ENCODE data around the gene CYP4Z1.
"Not testable (repeated sequence)": the region's sequence is repeated elsewhere in the genome, so short reads cannot be mapped to it uniquely, and the experiment has no call there.

CYP4Z1 gene

DNA sequence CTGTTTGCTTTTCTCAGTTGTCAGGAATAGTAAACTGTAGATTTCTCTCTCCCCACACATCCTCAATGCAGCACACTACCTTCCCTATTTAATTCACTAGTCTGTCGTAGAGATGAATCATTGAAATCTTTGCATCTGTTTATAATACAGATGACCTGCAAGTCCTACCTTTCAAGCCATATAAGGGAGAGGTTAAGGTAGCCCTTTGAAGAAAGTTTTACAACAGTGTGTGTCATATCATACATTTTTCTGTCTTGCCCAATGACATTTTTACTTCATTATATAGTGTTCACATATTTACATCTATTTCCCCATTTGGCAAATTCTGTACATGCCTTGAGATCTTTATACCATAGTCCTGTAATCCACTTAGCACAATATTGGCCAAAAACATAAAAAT lies 79.5 kb downstream of the CYP4Z1 start:
- not testable (repeated sequence) for H3K9me3 ChIP-seq (ENCODE audit: control insufficient read depth, insufficient read depth, low read length); H3K9ac ChIP-seq (ENCODE audit: low read depth, low read length); H3K36me3 ChIP-seq (ENCODE audit: insufficient read depth, low read length); H3K4me1 ChIP-seq (ENCODE audit: insufficient read depth, low read length)

DNA sequence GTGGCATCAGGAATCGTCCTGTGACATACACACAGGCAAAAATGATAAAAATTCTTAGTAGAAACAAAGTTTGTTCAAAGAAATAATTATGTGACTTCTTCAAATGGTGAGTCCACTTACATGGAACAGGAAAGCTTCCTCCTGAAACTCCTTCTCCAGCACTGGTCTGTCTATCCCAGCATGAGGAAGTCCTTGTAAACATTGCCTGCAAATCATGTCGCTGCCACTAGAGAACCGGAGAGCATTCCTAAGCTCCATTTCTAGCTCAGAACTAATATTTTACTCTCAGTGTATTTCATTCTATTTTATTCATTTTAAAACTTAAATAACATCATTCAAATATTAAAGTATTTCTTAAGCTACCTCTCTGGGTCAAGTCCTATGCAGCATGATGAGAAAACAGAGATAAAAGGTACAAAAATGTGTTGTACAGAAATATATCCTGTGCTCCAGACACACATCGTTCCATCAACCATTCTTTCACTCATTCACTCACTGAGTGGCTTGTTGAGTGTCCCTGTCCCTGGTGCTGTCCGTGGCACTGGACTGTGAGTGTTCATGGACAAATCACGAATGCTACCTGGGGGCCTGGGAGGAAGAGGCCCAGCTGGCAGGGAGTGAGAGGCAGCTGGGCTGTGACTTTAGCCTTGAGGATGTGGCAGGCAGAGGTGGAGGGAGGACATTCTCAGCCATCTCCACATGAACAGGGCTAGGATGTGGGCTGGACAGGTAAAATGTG lies 80.2 kb downstream of the CYP4Z1 start:
- Histone ChIP-seq H3K9me3 (ENCODE audit: control insufficient read depth, insufficient read depth, low read length) (no peaks in the 10 kb centered on the region), H3K9ac (ENCODE audit: low read depth, low read length) (no peak overlapping the region), H3K36me3 (ENCODE audit: insufficient read depth, low read length) (no peaks in the 10 kb centered on the region), H3K4me1 (ENCODE audit: insufficient read depth, low read length) (no peaks in the 10 kb centered on the region)

DNA sequence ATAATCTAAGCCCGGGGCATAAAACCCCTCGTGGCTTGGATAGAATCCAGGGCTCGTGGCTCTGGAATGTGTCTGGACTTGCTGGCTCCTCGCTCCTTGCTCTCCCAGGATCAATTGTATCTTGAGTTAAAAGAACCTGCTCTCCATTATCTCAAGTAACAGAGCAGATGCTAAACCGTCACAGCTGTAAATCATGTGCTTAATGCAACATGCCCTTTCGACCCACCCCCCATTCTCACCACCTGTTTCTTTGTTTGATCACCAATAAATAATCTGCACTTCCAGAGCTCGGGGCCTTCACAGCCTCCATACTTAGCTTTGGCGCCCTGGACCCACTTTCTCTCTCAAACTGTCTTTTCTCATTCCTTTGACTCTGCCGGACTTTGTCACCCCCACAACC lies 82.1 kb downstream of the CYP4Z1 start:
- H3K9me3 ChIP-seq (ENCODE audit: control insufficient read depth, insufficient read depth, low read length); H3K4me1 ChIP-seq (ENCODE audit: insufficient read depth, low read length); H3K9ac ChIP-seq (ENCODE audit: low read depth, low read length); H3K36me3 ChIP-seq (ENCODE audit: insufficient read depth, low read length): not testable (repeated sequence)

DNA sequence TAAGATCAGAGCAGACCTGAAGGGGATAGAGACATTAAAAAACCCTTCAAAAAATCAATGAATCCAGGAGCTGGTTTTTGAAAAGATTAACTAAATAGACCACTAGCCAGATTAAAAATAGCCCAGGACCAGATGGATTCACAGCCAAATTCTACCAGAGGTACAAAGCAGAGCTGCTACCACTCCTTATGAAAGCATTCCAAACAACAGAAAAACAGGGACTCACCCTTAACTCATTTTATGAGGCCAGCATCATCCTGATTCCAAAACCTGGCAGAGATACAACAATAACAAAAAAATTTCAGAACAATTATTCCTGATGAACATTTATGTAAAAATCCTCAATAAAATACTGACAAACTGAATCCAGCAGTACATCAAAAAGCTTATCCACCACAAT lies 89.4 kb downstream of the CYP4Z1 start:
- not testable (repeated sequence) for H3K9ac ChIP-seq (ENCODE audit: low read depth, low read length); H3K36me3 ChIP-seq (ENCODE audit: insufficient read depth, low read length); H3K9me3 ChIP-seq (ENCODE audit: control insufficient read depth, insufficient read depth, low read length); H3K4me1 ChIP-seq (ENCODE audit: insufficient read depth, low read length)

DNA sequence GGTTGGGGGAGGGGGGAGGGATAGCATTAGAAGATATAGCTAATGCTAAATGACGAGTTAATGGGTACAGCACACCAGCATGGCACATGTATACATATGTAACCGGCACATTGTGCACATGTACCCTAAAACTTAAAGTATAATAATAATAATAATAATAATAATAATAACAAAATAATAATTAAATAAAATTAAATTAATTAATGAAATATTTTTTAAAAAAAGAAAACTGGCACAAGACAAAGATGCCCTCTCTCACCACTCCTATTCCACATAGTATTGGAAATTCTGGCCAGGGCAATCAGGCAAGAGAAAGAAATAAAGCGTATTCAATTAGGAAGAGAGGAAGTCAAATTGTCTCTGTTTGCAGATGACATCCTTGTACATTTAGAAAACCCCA lies 90.9 kb downstream of the CYP4Z1 start:
- H3K36me3 ChIP-seq (ENCODE audit: insufficient read depth, low read length); H3K9me3 ChIP-seq (ENCODE audit: control insufficient read depth, insufficient read depth, low read length); H3K9ac ChIP-seq (ENCODE audit: low read depth, low read length); H3K4me1 ChIP-seq (ENCODE audit: insufficient read depth, low read length): not testable (repeated sequence)

DNA sequence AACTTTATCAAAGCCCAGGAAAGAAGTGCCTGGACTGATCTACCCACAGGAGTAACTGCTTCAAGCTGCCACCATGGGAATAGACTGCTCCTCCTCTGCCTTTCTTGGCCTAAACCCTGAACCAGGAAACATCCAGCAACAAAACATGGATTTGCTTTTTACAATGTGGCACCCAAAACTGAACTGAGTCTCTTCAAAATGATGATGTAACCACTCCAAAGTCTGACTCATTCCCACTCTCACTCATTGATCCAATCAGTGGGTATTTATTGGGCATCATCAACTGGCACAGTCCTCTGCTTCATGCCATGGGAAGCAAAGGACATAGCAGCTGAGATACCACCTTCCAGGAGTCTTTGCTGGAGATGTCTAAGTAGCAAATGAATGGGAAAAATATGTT lies 93.7 kb downstream of the CYP4Z1 start:
- no peaks in the 10 kb centered on the region for H3K36me3 ChIP-seq (ENCODE audit: insufficient read depth, low read length)
- H3K9me3 ChIP-seq (ENCODE audit: control insufficient read depth, insufficient read depth, low read length), result no peaks in the 10 kb centered on the region; the same call in 1 of the 2 replicates
- no peak overlapping the region for H3K9ac ChIP-seq (ENCODE audit: low read depth, low read length)
- no peaks in the 10 kb centered on the region for H3K4me1 ChIP-seq (ENCODE audit: insufficient read depth, low read length)

DNA sequence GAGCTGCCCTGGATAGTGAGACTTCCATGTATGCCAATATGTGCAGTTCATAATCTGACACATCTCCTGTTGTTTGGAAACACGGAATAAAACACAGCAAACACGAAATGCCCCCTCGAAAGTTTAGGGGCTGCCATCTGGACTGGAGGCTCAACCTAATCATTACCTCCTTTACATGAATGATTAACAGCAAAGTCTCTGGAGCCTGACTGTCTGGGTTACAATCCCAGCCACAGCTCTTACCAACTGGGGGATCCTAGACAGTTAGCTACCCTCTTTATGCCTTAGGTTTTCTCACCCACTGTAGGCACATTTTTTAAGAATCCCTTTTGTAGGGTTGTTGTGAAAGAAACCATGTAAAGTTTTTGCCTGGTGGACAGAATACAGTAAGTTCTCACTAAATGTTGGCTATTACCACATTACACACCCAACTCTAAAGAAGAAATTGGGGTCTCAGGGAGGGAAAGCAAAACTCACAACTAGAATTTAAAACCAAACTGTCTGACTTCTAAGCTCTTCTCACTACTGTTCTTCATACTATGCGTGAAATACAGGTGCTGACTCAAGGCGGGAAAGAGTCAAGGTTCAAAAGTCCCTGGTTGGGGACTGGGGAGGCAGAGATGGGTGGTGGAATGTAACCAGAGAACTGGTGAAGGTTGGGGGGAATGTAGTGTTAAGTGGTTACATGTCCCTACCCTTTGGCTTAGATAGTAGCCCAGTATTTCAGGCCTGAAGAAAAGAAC lies 94.4 kb downstream of the CYP4Z1 start:
- Histone ChIP-seq H3K9ac (ENCODE audit: low read depth, low read length) (no peak overlapping the region), H3K4me1 (ENCODE audit: insufficient read depth, low read length) (no peaks in the 10 kb centered on the region), H3K9me3 (ENCODE audit: control insufficient read depth, insufficient read depth, low read length) (no peaks in the 10 kb centered on the region; the same call in 1 of the 2 replicates), H3K36me3 (ENCODE audit: insufficient read depth, low read length) (no peaks in the 10 kb centered on the region)

DNA sequence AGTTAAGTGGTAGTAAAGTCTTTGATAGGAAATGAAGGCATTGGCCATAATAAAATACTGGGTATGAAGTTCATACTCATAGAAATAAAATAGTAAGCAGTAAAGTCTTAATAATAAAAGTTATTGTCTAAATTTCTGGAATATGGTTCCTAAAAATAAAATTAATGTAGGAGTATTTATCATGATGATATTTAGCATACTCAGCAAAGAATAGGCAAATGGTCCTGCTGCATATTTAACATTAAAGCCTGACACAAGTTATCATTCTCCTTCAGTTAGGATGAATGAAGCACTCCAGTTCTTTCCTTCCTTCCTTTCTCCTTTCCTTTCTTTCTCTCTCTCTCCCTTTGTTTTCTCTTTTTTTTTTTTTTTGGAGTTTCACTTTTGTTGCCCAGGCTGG lies 97.5 kb downstream of the CYP4Z1 start:
- Histone ChIP-seq H3K4me1 (ENCODE audit: insufficient read depth, low read length) (no peaks in the 10 kb centered on the region), H3K36me3 (ENCODE audit: insufficient read depth, low read length) (no peaks in the 10 kb centered on the region), H3K9ac (ENCODE audit: low read depth, low read length) (no peak overlapping the region), H3K9me3 (ENCODE audit: control insufficient read depth, insufficient read depth, low read length) (no peaks in the 10 kb centered on the region; the same call in 1 of the 2 replicates)

Measured in ES-I3 (cell line).